ENCODE results near the gene SEC23IP. TPM values are rescaled to one million over a fixed set of nuclear protein-coding genes. Genes with fewer than 3 reads are reported as not detected.
"Not testable (repeated sequence)": the region's sequence is repeated elsewhere in the genome, so short reads cannot be mapped to it uniquely, and the experiment has no call there.

The SEC23IP gene
- 10 to 100 TPM; 59.5 to 71.0 TPM for total RNA-seq

DNA sequence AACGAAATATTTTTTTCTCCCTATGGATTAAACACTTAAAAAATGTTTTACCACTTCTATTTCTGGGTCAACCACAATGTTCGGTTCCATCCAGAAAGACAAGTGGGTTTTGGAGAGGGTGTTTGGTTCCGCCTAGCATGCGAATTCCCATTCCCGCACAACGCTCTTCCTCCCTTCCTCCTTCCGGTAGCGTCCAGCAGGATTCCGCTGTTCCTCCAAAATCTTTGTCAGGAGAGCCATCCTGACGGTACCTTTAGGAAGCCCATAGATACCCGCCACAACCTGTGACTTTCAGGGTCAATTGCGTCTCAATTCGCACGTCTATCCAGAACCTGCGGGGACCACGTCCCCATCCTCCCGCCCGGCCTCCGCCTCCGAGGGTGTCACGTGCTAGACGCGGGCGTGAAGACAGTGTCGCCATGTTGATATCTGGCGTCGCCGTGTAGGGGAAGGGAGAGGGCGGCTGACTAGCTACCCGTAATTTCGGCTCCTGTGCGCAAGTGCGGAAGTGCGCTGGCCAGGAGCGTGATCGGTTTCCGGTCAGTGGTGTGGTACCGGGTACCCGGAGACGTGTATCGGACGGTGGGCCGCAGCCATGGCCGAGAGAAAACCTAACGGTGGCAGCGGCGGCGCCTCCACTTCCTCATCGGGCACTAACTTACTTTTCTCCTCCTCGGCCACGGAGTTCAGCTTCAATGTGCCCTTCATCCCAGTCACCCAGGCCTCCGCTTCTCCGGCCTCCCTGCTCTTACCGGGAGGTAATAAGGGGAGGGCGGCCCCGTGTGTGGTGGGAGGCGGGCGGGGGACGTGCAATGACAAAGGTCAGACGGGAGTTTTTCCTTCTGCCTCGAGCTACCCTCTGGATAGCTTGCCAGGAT lies at the start of gene SEC23IP:
SEC23IP (plus strand) TSS at position 543 of the 878 bp plus-strand sequence; CDS start at position 596, 53 bp downstream.
- ATAC-seq, result peak; percentile 99 to 100
- peaks cover 0 to 8% of the 10 kb centered on the region in 2 donors for H3K9me3 Mint-ChIP-seq
- H3K27ac Mint-ChIP-seq, result peak within 1 kb of the TSS; percentile 90 to 98
- DNase-seq (ENCODE audit: low spot score in 2 of 2), result peak; percentile 91 to 96
- peaks cover 15 to 27% of the 10 kb centered on the region in 2 donors for H3K36me3 Mint-ChIP-seq

- no peak for ATAC-seq
Measured at GRCh38 chr10:119845656-119846055, 46.9 kb upstream of the SEC23IP start.

GRCh38 chr10:119849031-119849789 lies 43.3 kb upstream of the SEC23IP start:
- Mint-ChIP-seq H3K36me3 (peaks cover 6 to 12% of the 10 kb centered on the region in 2 donors), H3K27ac (no peak overlapping the region), H3K9me3 (no peaks in the 10 kb centered on the region)
- DNase-seq (ENCODE audit: low spot score in 2 of 2), result no peak
- ATAC-seq, result no peak

More at GRCh38 chr10:119845656-119846055, 46.9 kb upstream of the SEC23IP start:
- Mint-ChIP-seq H3K36me3 (peaks cover 17 to 24% of the 10 kb centered on the region in 2 donors), H3K9me3 (no peaks in the 10 kb centered on the region), H3K27ac (peak overlapping the region in 1 of 2 donors; percentile 33)
- DNase-seq (ENCODE audit: low spot score in 2 of 2), result no peak

GRCh38 chr10:119849944-119850343 lies 42.6 kb upstream of the SEC23IP start:
- Mint-ChIP-seq H3K27ac (no peak overlapping the region), H3K36me3 (peaks cover 7 to 8% of the 10 kb centered on the region in 2 donors), H3K9me3 (no peaks in the 10 kb centered on the region)
- no peak for DNase-seq (ENCODE audit: low spot score in 2 of 2)
- ATAC-seq, result no peak

DNA sequence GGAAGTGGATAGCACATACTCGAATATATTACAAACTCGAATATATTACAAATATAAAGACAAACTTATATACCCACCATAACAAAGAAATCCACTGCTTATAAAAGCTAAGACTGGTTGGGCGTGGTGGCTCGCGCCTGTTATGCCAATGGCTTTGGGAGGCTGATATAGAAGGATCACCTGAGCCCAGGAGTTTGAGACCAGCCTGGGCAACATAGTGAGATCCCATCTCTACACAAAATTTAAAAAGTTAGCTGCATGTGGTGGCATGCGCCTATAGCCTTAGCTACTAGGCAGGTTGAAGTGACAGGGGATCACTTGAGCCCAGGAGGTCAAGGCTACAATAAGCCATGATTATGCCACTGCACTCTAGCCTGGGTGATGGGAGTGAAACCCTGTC lies 40.3 kb upstream of the SEC23IP start:
- no peak for DNase-seq (ENCODE audit: low spot score in 2 of 2)
- ATAC-seq, result no peak
- no peak overlapping the region for H3K27ac Mint-ChIP-seq
- peaks cover 4 to 5% of the 10 kb centered on the region in 2 donors for H3K36me3 Mint-ChIP-seq
- no peaks in the 10 kb centered on the region for H3K9me3 Mint-ChIP-seq

GRCh38 chr10:119852822-119853221 lies 39.7 kb upstream of the SEC23IP start:
- ATAC-seq (no peak), DNase-seq (ENCODE audit: low spot score in 2 of 2) (no peak)
- peaks cover 4 to 5% of the 10 kb centered on the region in 2 donors for H3K36me3 Mint-ChIP-seq
- no peaks in the 10 kb centered on the region for H3K9me3 Mint-ChIP-seq
- H3K27ac Mint-ChIP-seq, result peak overlapping the region in 1 of 2 donors; percentile 74

- peaks cover 4 to 5% of the 10 kb centered on the region in 2 donors for H3K36me3 Mint-ChIP-seq
- no peak for ATAC-seq
Measured at GRCh38 chr10:119853574-119853973, 39.0 kb upstream of the SEC23IP start.

DNA sequence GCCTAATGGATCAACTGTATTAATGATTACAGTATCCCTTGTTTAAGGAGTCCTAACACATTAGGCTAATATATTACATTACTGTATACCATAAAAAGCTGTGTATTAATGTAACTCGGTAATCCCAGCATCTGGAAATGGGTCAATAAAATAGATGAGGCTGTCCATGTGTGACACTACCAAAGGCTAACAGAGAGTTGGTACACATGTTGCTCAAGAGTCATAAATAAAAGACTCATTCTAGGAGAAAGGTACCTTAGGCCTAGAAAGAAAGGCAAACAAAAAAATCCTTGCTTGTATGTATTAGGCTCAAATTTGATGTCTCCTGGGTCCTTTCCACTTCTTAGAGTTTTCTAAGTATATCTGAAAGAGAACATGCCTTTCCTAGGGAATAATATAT lies 34.5 kb upstream of the SEC23IP start:
- DNase-seq (ENCODE audit: low spot score in 2 of 2) (no peak), ATAC-seq (no peak)
- Mint-ChIP-seq H3K27ac (no peak overlapping the region), H3K36me3 (peaks cover 8 to 9% of the 10 kb centered on the region in 2 donors), H3K9me3 (no peaks in the 10 kb centered on the region)

More at GRCh38 chr10:119853574-119853973, 39.0 kb upstream of the SEC23IP start:
- no peaks in the 10 kb centered on the region for H3K9me3 Mint-ChIP-seq
- H3K27ac Mint-ChIP-seq, result peak overlapping the region in 1 of 2 donors; percentile 74
- DNase-seq (ENCODE audit: low spot score in 2 of 2), result no peak

DNA sequence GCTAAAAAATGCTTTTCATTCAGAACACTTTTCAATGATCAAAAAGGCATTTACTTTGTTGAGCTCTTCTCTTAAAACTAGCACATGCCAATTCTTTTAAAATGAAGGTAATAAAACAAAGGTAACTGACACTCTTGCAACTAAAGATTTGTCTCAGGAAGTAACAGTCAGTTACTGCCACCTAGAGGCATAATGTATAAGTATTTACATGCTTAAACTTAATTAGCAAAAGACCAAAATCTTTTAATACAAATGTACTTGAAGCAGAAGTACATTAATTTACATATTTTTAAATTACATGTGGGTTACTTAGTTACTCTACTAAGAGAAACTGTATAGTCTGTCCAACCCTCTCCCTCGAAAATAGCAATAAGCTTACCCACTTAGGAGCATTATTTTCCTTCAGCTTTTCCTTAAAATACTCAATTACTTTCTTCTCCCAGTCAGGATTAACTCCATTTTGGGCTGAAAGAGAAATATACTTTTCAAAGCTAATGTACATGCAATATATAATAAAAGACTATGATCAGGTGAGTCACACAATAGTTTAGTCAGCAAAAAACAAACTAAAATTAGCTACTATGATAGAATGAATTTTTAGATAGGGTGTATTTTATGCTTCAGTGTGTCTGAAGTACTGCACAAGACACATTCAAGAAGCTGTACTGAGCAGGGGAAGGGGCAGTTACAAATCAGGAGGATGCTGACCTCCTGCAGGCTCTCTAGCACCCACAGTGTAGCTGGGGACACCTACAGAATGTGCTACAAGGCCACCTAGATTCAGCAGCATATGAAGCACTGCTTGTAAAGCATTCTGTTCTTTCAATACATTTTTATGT lies 32.9 kb upstream of the SEC23IP start:
- DNase-seq (ENCODE audit: low spot score in 2 of 2) (no peak), ATAC-seq (no peak)
- Mint-ChIP-seq H3K9me3 (peaks cover 0 to 2% of the 10 kb centered on the region in 2 donors), H3K36me3 (peaks cover 12 to 20% of the 10 kb centered on the region in 2 donors), H3K27ac (peak overlapping the region in 1 of 2 donors; percentile 48)

DNA sequence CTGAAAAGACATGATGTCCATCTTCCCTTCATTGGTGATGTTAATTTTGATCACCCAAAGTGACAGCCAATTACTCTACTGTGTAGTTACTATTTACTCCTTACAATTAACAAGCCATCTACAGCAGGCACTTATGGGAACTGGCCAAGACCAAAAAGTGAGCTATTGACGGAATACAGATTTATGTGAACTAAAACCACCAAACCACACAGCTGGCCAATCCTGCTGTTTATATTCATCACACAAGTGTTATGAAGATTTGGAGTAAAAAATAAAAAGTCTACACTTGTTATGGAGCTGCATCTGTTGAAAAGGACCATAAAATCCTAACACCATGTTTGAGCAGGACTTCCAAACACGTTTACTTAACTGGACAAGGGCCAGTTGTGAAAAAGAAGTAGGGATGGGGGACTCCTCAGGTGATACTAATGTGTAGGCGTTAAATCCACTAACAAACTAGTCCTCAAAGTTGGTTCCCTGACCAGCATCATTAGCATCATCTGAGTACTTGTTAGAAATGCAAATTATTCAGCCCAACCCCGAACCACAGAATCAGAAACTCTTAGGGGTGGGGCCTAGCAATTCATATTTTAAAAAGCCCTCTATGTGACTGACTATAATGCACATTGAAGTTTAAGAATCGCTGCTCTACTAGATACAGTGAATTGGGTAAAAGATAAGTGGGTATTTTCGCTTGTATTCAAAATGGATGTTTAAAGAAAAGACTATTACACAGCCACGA lies 31.5 kb upstream of the SEC23IP start:
- ATAC-seq, result peak in 1 of 2 donors; percentile 35
- Mint-ChIP-seq H3K27ac (no peak overlapping the region), H3K36me3 (peaks cover 13 to 25% of the 10 kb centered on the region in 2 donors)

GRCh38 chr10:119862524-119862923 lies 30.0 kb upstream of the SEC23IP start:
- ATAC-seq, result peak in 1 of 2 donors; percentile 75
- DNase-seq (ENCODE audit: low spot score in 2 of 2), result no peak
- H3K36me3 Mint-ChIP-seq, result peaks cover 14 to 30% of the 10 kb centered on the region in 2 donors
- H3K27ac Mint-ChIP-seq, result no peak overlapping the region
- H3K9me3 Mint-ChIP-seq, result peaks cover 0 to 3% of the 10 kb centered on the region in 2 donors

More for the DNA sequence above, 31.5 kb upstream of the SEC23IP start:
- H3K9me3 Mint-ChIP-seq, result peaks cover 0 to 3% of the 10 kb centered on the region in 2 donors
- DNase-seq (ENCODE audit: low spot score in 2 of 2), result no peak

GRCh38 chr10:119863951-119864565 lies 28.5 kb upstream of the SEC23IP start:
- Mint-ChIP-seq H3K27ac (no peak overlapping the region), H3K36me3 (peaks cover 14 to 29% of the 10 kb centered on the region in 2 donors)
- DNase-seq (ENCODE audit: low spot score in 2 of 2), result no peak

GRCh38 chr10:119865699-119866240 lies 26.8 kb upstream of the SEC23IP start:
- Mint-ChIP-seq H3K36me3 (peaks cover 10 to 25% of the 10 kb centered on the region in 2 donors), H3K27ac (peak overlapping the region; percentile 38 to 44), H3K9me3 (peaks cover 0 to 3% of the 10 kb centered on the region in 2 donors)
- ATAC-seq (no peak), DNase-seq (ENCODE audit: low spot score in 2 of 2) (no peak)

More at GRCh38 chr10:119863951-119864565, 28.5 kb upstream of the SEC23IP start:
- ATAC-seq, result no peak
- H3K9me3 Mint-ChIP-seq, result peaks cover 0 to 3% of the 10 kb centered on the region in 2 donors

DNA sequence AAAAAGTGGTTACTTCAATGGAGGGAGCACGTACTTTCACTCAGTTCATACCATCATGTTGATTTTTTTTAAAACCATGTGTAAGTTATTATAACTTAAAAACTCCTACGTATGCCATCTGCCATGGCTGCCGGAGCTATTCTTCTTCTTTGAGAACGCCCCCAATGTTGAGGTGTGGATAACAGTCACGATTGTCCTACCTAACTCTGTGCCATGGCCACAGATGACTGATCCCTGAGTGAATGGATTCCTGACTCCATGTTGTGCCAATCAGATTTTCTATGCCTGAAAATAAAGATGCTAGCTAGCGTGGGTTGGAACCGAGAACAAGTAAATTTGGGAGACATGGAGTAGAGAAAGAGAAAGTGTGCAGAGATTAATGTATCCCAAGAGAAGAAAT lies 25.2 kb upstream of the SEC23IP start:
- DNase-seq (ENCODE audit: low spot score in 2 of 2), result no peak
- Mint-ChIP-seq H3K27ac (no peak overlapping the region), H3K36me3 (peaks cover 15 to 25% of the 10 kb centered on the region in 2 donors), H3K9me3 (peaks cover 0 to 3% of the 10 kb centered on the region in 2 donors)
- no peak for ATAC-seq

DNA sequence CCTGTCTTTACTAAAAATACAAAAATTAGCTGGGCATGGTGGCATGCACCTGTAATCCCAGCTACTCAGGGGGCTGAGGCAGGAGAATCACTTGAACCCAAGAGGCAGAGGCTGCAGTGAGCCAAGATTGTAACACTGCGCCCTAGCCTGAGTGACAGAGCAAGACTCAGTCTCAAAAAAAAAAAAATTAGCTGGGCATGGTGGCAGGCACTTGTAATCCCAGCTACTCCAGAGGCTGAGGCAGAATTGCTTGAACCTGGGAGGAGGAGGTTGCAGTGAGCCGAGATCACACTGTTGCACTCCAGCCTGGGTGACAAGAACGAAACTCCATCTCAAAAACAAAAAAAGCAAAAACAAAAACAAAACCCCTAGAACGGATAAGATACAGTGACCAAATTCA lies 23.1 kb upstream of the SEC23IP start:
- ATAC-seq; H3K27ac Mint-ChIP-seq; H3K9me3 Mint-ChIP-seq; DNase-seq (ENCODE audit: low spot score in 2 of 2): not testable (repeated sequence)
- peaks cover 17 to 24% of the 10 kb centered on the region in 2 donors for H3K36me3 Mint-ChIP-seq

Measured in activated naive CD4-positive, alpha-beta T cell treated with anti-CD3 and anti-CD28 coated beads, Interleukin-2, amount 50 U/mL, for 72 hours (primary cell).